Measurements from ENCODE around the gene C2CD2. TPM values are rescaled to one million over a fixed set of nuclear protein-coding genes. Genes with fewer than 3 reads are reported as not detected.
A peak's percentile ranks its signal among the peaks of the same experiment; 100 is the strongest.

The C2CD2 gene
- total RNA-seq, 4 donors from 2014 or later = 11.6 to 25.3 (median 18.9) TPM

- Histone ChIP-seq H3K9me3 (no peaks in the 10 kb centered on the region), H3K4me3 (no peak overlapping the region), H3K27ac (replicated peaks in 1 of 4) (no peak overlapping the region), H3K27me3 (no peaks in the 10 kb centered on the region), H3K36me3 (peaks cover 22 to 63% (median 43%) of the 10 kb centered on the region in 4 donors), H3K4me1 (peaks cover 0 to 5% (median 0%) of the 10 kb centered on the region in 4 donors)
- intact Hi-C loops (cut with DNase I) = no loop called here
- DNase-seq (ENCODE audit: extremely low spot score) = peak; percentile 60
- 96% methylated on average over 16 of the region's 16 CpGs for WGBS
- TF ChIP-seq POLR2A (IDR thresholded peaks at IDR 0.05; ENCODE audit: low read depth) (no peak), POLR2AphosphoS5 (IDR thresholded peaks at IDR 0.05) (no peak), EP300 (IDR thresholded peaks at IDR 0.05) (no peak), CTCF (IDR thresholded peaks at IDR 0.05) (no peak)
Observed at GRCh38 chr21:41991659-41992058, 37.8 kb upstream of the C2CD2 start.

GRCh38 chr21:41989698-41990097 is 35.9 kb upstream of the C2CD2 start:
- intact Hi-C loops (cut with DNase I) = no loop called here
- H3K9me3 ChIP-seq = no peaks in the 10 kb centered on the region
- H3K27me3 ChIP-seq = no peaks in the 10 kb centered on the region
- WGBS = 91% methylated on average over 2 of the region's 2 CpGs
- no peak for DNase-seq (ENCODE audit: extremely low spot score)
- H3K36me3 ChIP-seq = peaks cover 22 to 47% (median 35%) of the 10 kb centered on the region in 4 donors
- no peak overlapping the region for H3K27ac ChIP-seq (replicated peaks in 1 of 4)
- peaks cover 0 to 5% (median 0%) of the 10 kb centered on the region in 4 donors for H3K4me1 ChIP-seq
- H3K4me3 ChIP-seq = no peak overlapping the region
- TF ChIP-seq CTCF (IDR thresholded peaks at IDR 0.05) = no peak
- TF ChIP-seq POLR2A (IDR thresholded peaks at IDR 0.05; ENCODE audit: low read depth) = no peak
- no peak for TF ChIP-seq EP300 (IDR thresholded peaks at IDR 0.05)
- no peak for TF ChIP-seq POLR2AphosphoS5 (IDR thresholded peaks at IDR 0.05)

- no peak overlapping the region for H3K27ac ChIP-seq (replicated peaks in 1 of 4)
- no peaks in the 10 kb centered on the region for H3K9me3 ChIP-seq
- no peaks in the 10 kb centered on the region for H3K4me1 ChIP-seq
- H3K4me3 ChIP-seq = no peak overlapping the region
- no peak for DNase-seq (ENCODE audit: extremely low spot score)
- WGBS = 93% methylated on average over 3 of the region's 3 CpGs
- intact Hi-C loops (cut with DNase I) = no loop called here
- H3K27me3 ChIP-seq = no peaks in the 10 kb centered on the region
- peaks cover 12 to 23% (median 20%) of the 10 kb centered on the region in 4 donors for H3K36me3 ChIP-seq
- TF ChIP-seq POLR2A (IDR thresholded peaks at IDR 0.05; ENCODE audit: low read depth) (no peak), CTCF (IDR thresholded peaks at IDR 0.05) (no peak), EP300 (IDR thresholded peaks at IDR 0.05) (no peak), POLR2AphosphoS5 (IDR thresholded peaks at IDR 0.05) (no peak)
Observed at GRCh38 chr21:41987310-41987709, 33.5 kb upstream of the C2CD2 start.

GRCh38 chr21:41985662-41986416 is 32.0 kb upstream of the C2CD2 start:
- TF ChIP-seq POLR2AphosphoS5 (IDR thresholded peaks at IDR 0.05) = no peak
- no peak for TF ChIP-seq EP300 (IDR thresholded peaks at IDR 0.05)
- TF ChIP-seq CTCF (IDR thresholded peaks at IDR 0.05) = no peak
- no peak for TF ChIP-seq POLR2A (IDR thresholded peaks at IDR 0.05; ENCODE audit: low read depth)
- WGBS = 86% methylated on average over 5 of the region's 6 CpGs
- DNase-seq (ENCODE audit: extremely low spot score) = peak; percentile 78
- Histone ChIP-seq H3K4me1 (no peaks in the 10 kb centered on the region), H3K9me3 (no peaks in the 10 kb centered on the region), H3K27me3 (no peaks in the 10 kb centered on the region), H3K36me3 (peaks cover 0 to 9% (median 5%) of the 10 kb centered on the region in 4 donors), H3K4me3 (no peak overlapping the region), H3K27ac (replicated peaks in 1 of 4) (no peak overlapping the region)
- intact Hi-C loops (cut with DNase I) = no loop called here

Measured in esophagus muscularis mucosa (tissue), 4 donors.